Hematopoietic multipotent progenitor cell treated with erythropoietin and hydrocortisone succinate and interleukin-3 and kit ligand, for 4 days (in vitro differentiated cells): ENCODE data around the gene SLC35C1.

Source experiments
- DNase-seq: peaks from one replicate; pipeline ENCODE4 v3.0.0-alpha.2; 2015

The SLC35C1 gene

DNA sequence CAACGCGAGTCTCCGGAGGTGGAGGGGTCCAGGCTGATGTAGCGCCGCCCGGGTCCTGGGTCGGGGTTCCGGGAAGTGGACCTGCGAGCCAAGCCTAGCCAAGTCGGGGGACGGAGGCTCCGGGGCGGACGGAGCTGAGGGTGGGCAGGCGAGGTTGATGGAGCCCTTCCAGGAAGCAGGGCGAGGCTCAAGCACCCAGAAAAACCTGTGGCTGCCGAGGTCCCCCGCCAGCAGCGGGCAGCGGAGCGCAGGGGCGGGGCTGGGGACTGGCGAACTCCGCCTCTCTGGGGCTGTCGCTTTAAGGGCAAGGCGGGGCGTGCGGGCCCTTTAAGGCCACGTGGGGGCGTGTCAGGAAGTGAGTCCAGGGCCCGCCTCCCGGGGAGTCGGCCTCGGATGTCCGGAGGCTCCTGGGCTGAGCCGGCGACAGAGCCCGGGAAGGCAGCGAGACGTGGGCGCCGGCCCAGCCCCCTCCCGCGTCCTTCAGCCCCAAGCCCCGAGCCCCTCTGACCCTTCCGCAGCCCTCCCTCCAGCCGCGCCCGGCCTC is at the start of gene SLC35C1:
TSS of gene SLC35C1 (plus strand) at position 389 of the 544 bp plus-strand sequence. CDS start 653 bp downstream, outside the sequence.
- DNase-seq = peak; percentile 99

DNA sequence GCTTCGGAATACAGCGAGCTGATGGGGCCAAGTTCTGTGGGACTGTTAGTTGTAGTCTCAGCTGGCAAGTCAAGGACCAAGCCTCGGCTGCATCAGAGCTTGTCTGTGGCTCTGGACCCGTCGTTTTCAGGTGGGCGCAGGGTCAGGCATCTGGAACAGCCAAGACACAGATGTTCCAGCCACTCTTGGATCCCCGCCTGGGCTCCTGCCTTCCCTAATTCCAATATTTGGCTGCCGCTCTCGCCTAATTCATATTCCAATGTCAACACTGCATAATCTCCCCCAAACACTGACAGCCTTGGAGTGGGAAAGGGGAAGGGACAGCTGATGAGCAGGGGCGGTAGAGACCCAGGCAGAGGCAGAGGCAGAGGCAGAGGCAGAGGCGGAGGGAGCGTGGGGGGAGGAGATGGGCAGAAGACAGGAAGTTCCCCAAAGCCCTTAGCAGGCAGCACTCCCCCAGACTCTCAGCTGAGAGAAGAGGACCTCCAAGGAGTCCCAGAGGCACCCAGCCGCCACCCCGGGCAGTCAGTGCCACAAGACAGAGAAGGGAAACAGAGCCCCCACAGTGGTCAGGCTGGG is 49.6 kb upstream of the SLC35C1 start:
- no peak for DNase-seq

GRCh38 chr11:45756384-45757010 is 48.5 kb upstream of the SLC35C1 start:
- DNase-seq = no peak

GRCh38 chr11:45757672-45758071 is 47.3 kb upstream of the SLC35C1 start:
- no peak for DNase-seq

- no peak for DNase-seq
Observed at GRCh38 chr11:45761659-45762058, 43.3 kb upstream of the SLC35C1 start.

DNA sequence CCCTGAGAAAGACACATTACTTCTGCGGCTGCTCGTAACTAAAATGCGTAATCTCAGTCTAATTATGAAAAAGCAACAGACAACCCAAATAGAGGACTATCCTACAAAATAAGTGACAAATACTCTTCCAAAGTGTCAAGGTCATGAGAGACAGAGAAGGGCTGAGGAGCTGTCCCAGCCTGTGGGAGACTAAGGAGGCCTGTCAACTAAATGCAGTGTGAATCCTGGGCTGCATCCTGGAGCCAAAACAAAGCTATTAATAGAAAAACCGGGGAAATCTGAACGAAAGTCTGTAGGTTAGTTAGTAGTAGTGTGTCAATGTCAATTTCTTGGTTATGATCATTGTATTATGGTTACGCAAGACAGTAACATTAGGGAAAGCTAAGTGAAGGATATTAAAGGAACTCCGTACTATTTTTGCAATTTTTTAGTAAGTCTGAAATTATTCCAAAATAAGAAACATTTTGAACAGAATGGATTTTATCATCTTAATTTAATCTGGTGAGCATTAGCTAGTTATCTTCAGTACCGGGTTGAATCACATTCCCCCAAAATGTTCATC is 39.8 kb upstream of the SLC35C1 start:
- DNase-seq = no peak

DNA sequence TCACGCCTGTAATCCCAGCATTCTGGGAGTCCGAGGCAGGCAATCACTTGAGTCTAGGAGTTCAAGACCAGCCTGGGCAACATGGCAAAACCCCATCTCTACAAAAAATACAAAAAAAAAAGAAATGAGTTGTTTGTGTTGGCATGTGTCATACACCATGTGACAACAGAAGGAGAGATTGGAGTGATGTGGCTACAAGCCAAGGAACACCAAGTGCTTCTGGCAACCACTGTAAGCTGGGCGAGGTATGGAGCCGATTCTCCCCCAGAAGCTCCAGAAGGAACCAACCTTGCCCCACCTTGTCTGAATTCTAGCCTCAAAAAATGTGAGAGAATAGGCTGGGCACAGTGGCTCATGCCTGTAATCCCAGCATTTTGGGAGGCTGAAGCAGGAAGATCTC is 39.1 kb upstream of the SLC35C1 start:
- DNase-seq = no peak

- DNase-seq = no peak
Observed at GRCh38 chr11:45766469-45766868, 38.5 kb upstream of the SLC35C1 start.

DNA sequence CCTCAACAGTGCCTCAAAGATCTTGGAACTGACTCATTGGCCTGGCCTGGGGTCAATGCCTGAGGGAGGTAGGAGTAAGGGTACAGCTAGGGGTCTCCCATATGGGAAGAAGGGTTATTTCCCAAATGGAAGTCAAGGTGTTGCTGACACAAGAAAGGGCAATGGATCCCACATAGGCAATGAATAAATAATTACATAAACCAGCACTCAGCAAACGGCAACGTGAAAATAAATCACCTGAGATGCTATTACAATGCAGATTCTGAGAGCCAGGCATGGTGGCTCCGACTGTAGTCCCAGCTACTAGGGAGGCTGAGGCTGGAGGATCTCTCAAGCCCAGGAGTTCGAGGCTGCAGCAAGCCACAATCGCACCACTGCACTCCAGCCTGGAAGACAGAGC is 36.5 kb upstream of the SLC35C1 start:
- no peak for DNase-seq

GRCh38 chr11:45769960-45770359 is 35.0 kb upstream of the SLC35C1 start:
- DNase-seq = no peak

DNA sequence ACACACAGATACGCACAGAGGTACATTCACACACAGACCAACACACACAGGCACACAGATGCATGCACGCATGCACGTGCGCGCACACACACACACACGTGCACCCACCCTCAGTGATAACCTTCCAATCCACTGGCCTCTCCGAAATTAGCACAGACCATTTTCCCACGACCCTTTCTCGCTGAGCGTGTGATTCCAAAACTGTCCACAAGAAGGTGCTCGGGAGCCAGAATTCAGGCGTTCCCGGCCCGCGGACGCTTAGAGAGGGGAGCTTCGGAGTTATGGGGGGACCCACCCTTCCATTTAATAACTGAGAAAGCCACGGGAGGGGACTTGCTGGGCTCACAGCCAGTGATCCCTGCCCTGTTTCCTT is 33.8 kb upstream of the SLC35C1 start:
- DNase-seq = peak; percentile 76

DNA sequence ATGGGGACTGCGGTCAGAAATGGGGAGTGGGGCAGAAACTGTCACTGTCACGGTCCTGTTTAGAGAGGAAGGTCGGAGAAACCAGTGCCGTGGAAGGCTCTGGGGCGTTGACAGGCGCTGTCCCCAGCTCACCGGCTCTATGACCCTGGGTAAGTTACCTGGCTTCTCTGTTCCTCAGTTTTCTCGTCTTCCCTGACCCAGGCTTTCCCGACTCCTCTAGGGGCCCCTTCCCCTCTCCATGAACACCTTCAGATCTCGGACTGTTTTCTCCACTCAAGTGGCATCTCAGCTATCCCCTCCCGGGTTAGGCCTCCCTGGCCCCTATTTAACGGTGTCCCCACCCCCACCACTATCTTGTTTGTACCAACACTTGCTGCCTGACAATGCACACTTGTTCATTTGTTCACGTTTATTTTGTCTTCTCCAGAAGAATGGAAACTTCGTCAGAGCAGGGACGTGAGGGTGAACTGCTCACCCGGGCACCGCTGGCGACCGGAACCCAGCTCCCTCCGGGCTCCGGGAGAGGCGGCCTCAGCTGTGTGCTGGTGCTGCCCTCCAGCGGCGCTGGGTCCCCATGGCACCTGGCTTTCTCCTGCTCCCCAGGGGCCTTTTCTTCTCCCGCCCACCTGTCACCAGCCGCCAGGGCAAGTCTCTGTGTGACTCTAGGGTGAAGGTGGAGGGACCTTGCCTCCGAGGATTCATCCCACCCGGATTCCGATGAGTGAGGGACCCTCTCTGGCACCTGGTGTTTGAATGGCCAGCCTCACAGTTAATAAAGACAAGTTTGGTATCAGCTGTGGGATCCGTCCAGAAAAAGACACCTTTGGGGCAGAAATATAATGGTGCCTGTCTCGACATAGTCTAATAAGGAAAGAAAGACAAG is 33.1 kb upstream of the SLC35C1 start:
- DNase-seq = peak; percentile 89

GRCh38 chr11:45772449-45772774 is 32.5 kb upstream of the SLC35C1 start:
- DNase-seq = no peak

DNA sequence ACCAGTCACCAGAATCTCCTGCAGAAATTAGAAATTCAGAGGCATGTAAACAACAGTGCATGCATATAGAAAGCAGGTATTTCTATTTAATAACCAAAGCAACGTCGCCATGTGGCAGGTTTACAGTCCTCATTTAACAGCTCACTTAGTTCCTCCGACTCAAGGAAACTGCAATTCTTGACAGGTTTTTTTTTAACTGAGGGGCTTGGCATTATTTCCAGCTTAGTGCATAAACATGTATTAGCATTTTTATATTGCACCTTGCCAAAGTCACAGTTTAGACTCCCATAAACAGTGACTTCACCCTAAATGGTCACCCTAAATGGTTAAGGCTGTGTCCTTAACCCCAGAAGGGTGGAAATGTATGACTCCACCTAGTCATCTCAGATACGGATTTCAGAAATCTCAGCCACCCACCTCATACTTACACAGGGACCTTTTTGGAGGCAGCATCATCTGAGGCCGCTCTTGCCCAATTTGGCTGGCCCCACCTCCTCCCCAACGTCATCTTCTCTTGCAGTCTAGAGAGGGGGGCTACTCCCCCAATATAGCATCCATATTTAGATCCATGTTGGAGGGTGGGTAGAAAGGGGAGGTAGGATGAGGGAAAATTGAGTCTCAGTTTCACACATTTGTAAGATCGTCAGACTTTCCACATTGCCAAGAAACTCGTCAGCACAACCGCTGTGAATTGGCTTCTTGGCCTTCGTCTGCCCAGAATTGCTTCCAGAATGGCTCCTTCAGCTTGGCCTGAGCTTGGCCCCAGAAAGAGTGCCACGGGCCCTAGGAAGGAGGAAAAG is 31.8 kb upstream of the SLC35C1 start:
- no peak for DNase-seq

GRCh38 chr11:45773786-45774655 is 30.9 kb upstream of the SLC35C1 start:
- DNase-seq = no peak

DNA sequence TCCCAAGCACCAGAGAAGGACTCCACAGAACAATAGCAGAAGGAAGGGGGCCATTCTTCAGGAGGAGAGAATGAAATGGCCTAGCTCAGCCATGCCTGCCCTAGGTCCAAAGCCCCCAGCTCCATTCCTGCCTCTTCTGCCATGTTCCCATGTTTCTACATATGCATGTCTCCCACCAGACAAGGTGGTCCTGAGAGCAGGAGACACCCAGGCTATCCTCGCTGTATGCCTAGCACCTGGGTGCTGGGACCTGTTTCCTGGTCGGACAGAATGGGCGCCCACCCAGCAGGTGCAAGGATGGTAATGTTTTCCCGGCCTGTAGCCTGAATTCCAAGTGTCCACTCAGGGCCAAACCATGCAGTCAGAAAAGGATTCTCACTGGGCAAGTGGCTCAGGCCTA is 30.2 kb upstream of the SLC35C1 start:
- no peak for DNase-seq

DNA sequence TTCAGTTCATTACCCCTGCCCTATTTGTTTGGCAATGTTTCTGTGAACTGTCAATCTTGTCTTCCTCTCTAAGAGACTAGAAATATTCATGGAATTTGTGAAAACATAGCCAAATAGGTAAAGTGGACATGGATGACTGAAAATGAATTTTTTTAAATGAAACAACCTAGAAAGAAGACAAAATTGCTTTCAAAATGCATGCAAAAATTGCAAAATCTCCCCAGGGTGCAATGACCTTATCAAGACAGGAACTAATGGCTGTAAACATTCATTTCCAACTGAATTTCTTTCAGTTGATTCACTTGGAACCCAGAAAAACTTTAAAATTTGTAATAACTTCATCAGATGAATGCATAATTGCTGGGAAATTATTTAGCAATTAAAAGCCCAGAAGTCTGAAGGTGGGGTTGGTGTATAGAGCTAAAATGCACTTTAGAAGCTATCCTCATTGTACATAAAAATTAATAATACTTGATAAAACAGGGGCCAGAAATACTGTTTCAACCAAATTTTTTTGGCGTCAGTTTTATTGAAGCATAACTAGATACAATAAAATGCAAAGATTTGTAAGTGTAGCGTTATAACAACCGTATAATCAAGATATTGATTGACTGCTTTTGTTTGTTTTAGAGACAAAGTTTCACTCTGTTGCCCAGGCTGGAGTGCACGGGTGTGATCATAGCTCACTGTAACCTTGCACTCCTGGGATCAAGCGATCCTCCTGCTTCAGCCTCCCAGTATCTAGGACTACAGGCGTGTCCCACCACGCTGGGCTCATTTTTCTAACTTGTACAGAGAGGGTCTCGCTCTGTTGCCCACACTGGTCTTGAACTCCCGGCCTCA is 27.6 kb upstream of the SLC35C1 start:
- peak; percentile 19 for DNase-seq

DNA sequence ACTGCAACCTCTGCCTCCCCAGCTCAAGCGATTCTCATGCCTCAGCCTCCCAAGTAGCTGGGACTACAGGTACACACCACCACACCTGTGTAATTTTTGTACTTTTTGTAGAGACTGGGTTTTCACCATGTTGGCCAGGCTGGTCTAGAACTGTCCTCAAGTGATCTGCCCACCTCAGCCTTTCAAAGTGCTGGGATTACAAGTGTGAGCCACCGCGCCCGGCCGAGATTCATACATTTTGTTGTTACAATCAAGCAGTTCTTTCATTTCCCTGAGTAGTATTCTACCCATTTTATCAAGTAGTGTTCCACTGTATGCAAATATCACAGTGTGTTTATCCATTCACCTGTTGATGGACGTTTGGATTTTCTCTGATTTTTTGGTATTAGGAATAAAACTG is 26.6 kb upstream of the SLC35C1 start:
- no peak for DNase-seq

DNA sequence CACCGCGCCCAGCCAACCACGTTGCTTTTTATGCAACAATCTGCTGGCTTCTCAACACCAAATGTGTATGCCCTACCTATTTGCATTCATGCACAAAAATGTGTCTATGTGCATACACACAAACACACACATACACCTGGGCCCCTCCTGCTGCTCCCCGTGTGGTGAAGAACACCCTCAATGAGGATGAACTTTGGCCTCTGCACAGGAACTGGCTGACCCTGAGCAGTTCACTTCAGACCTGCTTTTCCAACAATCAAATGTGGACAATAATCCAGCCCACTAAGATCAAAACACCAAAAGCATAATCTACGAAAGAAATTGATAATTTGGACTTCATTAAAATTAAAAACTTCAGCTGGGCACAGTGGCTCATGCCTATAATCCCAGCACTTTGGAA is 25.3 kb upstream of the SLC35C1 start:
- no peak for DNase-seq

GRCh38 chr11:45786272-45786671 is 18.7 kb upstream of the SLC35C1 start:
- DNase-seq = no peak

DNA sequence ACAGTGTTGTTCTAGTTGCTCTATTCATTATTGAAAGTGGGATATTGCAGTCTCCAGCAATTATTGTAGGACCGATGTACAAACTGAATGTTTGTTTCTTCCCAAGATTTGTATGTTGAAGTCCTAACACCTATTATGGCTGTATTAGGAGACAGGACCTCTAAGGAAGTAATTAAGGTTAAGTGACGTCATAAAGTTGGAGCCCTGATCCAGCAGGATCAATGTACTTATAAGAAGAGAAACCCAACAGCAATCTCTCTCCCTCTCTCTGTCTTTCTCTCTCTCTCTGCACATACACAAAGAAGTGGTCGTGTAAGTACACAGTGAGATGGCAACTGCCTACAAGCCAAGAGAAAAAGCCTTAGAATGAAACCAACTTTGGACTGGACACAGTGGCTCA is 16.1 kb upstream of the SLC35C1 start:
- no peak for DNase-seq
